ENCODE measurements around the gene ZDHHC17.

The ZDHHC17 gene

GRCh38 chr12:76784600-76785051 is 20.7 kb downstream of the ZDHHC17 start:
- no peak for DNase-seq (ENCODE audit: extremely low read depth, low read depth)
- TF ChIP-seq, protein P1, sequence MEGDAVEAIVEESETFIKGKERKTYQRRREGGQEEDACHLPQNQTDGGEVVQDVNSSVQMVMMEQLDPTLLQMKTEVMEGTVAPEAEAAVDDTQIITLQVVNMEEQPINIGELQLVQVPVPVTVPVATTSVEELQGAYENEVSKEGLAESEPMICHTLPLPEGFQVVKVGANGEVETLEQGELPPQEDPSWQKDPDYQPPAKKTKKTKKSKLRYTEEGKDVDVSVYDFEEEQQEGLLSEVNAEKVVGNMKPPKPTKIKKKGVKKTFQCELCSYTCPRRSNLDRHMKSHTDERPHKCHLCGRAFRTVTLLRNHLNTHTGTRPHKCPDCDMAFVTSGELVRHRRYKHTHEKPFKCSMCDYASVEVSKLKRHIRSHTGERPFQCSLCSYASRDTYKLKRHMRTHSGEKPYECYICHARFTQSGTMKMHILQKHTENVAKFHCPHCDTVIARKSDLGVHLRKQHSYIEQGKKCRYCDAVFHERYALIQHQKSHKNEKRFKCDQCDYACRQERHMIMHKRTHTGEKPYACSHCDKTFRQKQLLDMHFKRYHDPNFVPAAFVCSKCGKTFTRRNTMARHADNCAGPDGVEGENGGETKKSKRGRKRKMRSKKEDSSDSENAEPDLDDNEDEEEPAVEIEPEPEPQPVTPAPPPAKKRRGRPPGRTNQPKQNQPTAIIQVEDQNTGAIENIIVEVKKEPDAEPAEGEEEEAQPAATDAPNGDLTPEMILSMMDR (IDR thresholded peaks at IDR 0.05; ENCODE audit: low read depth, low read length, missing control alignments) = no peak
- no peak overlapping the region for H3K4me3 ChIP-seq (replicated peaks; ENCODE audit: low read depth, low read length)

DNA sequence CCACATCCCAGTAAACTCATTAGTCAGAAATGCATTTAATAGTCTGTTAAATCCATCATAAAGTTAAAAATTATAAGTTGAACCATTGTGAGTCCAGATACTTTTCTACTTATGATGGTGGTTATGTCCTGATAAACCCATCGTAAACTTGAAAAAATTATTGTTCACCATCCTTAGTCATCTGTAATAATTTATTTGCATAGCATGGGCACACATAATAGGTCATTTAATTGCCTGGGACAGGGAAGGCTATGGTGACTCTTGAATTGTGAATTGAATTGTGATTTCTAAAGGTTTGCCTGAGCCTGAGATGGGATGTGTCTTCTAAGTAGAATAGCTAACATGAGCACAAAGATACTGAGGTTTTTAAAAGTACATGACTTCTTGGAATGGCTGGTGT is 21.5 kb downstream of the ZDHHC17 start:
- TF ChIP-seq, protein P1 (IDR thresholded peaks at IDR 0.05; ENCODE audit: low read depth, low read length, missing control alignments) = no peak
- DNase-seq (ENCODE audit: extremely low read depth, low read depth) = no peak
- no peak overlapping the region for H3K4me3 ChIP-seq (replicated peaks; ENCODE audit: low read depth, low read length)

DNA sequence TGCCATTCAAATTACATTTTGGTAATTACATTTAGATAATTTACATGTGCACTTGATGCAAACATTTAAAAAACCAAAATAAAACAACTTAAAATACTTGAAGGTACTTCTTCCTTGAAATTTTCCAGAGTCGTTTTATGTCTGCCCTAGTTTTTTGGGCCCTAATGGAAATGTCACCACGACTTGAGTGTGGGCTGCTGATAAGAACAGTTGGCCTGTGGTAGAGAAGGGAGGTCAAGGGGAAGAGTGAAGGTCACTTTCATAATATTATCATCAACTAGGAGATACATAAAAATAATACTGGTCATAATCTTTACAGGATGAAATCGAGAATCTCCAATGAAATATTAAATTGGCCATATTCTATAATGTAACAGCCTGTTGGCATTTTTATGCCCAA is 23.1 kb downstream of the ZDHHC17 start:
- TF ChIP-seq, protein P1 (IDR thresholded peaks at IDR 0.05; ENCODE audit: low read depth, low read length, missing control alignments) = no peak
- no peak overlapping the region for H3K4me3 ChIP-seq (replicated peaks; ENCODE audit: low read depth, low read length)
- no peak for DNase-seq (ENCODE audit: extremely low read depth, low read depth)

DNA sequence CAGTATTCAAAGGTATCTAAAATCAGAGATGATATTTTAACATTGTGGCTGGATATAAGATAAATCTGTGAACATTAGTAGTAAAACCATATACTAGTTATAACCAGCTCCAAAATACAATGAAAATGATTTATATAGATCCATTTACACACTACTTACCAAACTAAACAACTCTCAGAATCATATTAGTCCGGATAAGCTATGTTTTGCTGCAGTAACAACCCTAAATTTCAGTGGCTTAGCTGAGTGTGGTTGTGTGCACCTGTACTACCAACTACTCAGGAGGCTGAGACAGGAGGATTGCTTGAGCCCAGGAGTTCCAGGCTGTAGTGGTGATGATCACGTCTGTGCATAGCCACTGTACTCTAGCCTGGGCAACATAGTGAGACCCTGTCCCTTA is 23.8 kb downstream of the ZDHHC17 start:
- TF ChIP-seq, protein P1 (IDR thresholded peaks at IDR 0.05; ENCODE audit: low read depth, low read length, missing control alignments) = no peak
- H3K4me3 ChIP-seq (replicated peaks; ENCODE audit: low read depth, low read length) = no peak overlapping the region
- DNase-seq (ENCODE audit: extremely low read depth, low read depth) = no peak

GRCh38 chr12:76789335-76790050 is 25.6 kb downstream of the ZDHHC17 start:
- H3K4me3 ChIP-seq (replicated peaks; ENCODE audit: low read depth, low read length) = no peak overlapping the region
- no peak for DNase-seq (ENCODE audit: extremely low read depth, low read depth)
- TF ChIP-seq, protein P1 (IDR thresholded peaks at IDR 0.05; ENCODE audit: low read depth, low read length, missing control alignments) = no peak

DNA sequence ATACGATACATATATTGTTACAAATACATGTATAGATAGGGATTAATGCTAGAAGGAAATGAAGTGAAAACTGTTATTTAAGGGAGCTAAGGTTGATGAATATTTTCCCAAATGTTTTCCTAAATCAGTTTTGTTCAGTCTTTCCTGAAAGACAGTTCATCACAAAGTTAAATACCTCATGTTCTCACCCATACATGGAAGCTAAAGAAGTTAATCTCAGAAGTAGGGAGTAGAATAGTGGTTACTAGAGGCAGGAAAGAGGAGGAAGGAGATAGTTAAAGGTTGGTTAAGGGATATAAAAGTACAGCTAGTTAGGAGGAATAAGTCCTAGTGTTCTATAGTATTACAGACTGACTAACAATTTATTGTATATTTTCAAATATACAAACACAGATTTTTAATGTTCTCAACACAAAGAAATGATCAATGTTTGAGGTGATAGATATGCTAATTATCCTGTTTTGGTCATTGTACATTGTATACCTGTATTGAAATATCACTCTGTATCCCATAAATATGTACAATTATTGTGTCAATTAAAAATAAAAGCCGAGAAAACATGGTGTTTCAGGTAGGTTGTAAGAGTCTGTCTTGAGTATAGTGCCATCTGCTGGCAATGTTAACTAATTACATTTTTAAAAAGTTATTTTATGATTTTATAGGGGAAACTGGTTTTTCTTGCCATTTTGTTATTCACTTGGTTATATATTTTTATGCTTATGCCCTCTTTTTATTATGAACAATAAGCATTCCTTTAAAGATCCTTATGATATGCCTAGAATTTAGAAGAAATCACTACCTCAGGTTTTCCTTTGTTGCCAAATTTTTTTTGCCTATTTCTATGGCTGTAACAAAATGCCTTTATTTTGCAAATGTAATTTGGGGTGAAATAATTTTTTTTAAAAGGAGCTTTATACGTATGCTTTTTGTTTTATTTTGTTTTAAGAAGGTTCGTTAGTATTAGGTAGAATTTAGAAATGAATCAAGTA is 26.9 kb downstream of the ZDHHC17 start:
- no peak overlapping the region for H3K4me3 ChIP-seq (replicated peaks; ENCODE audit: low read depth, low read length)
- no peak for DNase-seq (ENCODE audit: extremely low read depth, low read depth)
- TF ChIP-seq, protein P1 (IDR thresholded peaks at IDR 0.05; ENCODE audit: low read depth, low read length, missing control alignments) = peak; percentile 24

All from HFF-Myc (cell line).